H1 (cell line): ENCODE results near the gene TRHDE. TPM values are rescaled to one million over a fixed set of nuclear protein-coding genes. Genes with fewer than 3 reads are reported as not detected.
A peak's percentile ranks its signal among the peaks of the same experiment; 100 is the strongest.

Experiments
- CTCF ChIA-PET: fragments of 300-600 bp; sonication (Branson Sonifier 250); formaldehyde crosslinking; loops from one replicate; lab custom pipeline; 2021; ENCODE audit not compliant: partially characterized antibody; lab: Charles Lee
- POLR2A ChIA-PET: fragments of 300-600 bp; sonication (Branson Sonifier 250); formaldehyde crosslinking; loops from one replicate; lab custom pipeline; 2021; ENCODE audit warnings: inconsistent platforms; ENCODE audit not compliant: partially characterized antibody; lab: Charles Lee
- DNase-seq, 2 experiments: peaks; one replicate each; pipeline versions ENCODE4 v3.0.0 to v3.0.0-alpha.2; 2010 to 2022; ENCODE audit warnings: low spot score in 2 of 2, low read depth in 1 of 2, mixed read lengths in 1 of 2
- FAIRE-seq: peaks from 2 replicates; lab custom pipeline; 2011; peaks lifted over from hg19 to GRCh38; lab: Jason Lieb, UNC
- H2AFZ ChIP-seq: 2 replicates; pipeline ENCODE4 v1.8.1; 2012; ENCODE audit warnings: low read length, inconsistent platforms
- H2AK5ac ChIP-seq: 2 replicates; pipeline ENCODE4 v1.6.1; 2013; ENCODE audit warnings: low read depth, low read length
- H2BK120ac ChIP-seq: replicated peaks from 2 replicates; pipeline ENCODE3; 2013; ENCODE audit warnings: low read depth, low read length, inconsistent platforms
- H2BK12ac ChIP-seq: 2 replicates; pipeline ENCODE4 v1.6.1; 2013; ENCODE audit warnings: low read depth, low read length
- H2BK15ac ChIP-seq: 2 replicates; pipeline ENCODE4 v1.6.1; 2013; ENCODE audit warnings: low read length
- H2BK20ac ChIP-seq: 2 replicates; pipeline ENCODE4 v1.6.1; 2013; ENCODE audit warnings: low read length
- H2BK5ac ChIP-seq: 2 replicates; pipeline ENCODE4 v1.6.1; 2013; ENCODE audit warnings: low read depth, low read length
- H3K14ac ChIP-seq: 2 replicates; pipeline ENCODE4 v1.6.1; 2013; ENCODE audit warnings: inconsistent platforms; ENCODE audit not compliant: insufficient read length
- H3K18ac ChIP-seq: 2 replicates; pipeline ENCODE4 v1.6.1; 2013; ENCODE audit warnings: low read length; ENCODE audit errors: extremely low read depth
- H3K23ac ChIP-seq: 2 replicates; pipeline ENCODE4 v1.6.1; 2013; ENCODE audit warnings: inconsistent platforms; ENCODE audit not compliant: insufficient read length
- H3K23me2 ChIP-seq: 2 replicates; pipeline ENCODE4 v1.6.1; 2013; ENCODE audit warnings: low read depth, low read length
- H3K27ac ChIP-seq: 2 replicates; pipeline ENCODE4 v1.6.1; 2011; ENCODE audit warnings: low read depth, low read length, inconsistent platforms
- H3K27me3 ChIP-seq, 4 experiments: replicated peaks in 1 of 4; 1 replicate in 1 of 4; 2 replicates in 3 of 4; pipeline versions ENCODE4 v1.6.1 to v1.8.1; 2011 to 2013; ENCODE audit warnings: low read length in 3 of 4, mild to moderate bottlenecking in 3 of 4, inconsistent platforms in 2 of 4, mixed read lengths in 2 of 4, moderate library complexity in 1 of 4; ENCODE audit not compliant: control insufficient read depth in 3 of 4, insufficient read depth in 3 of 4; ENCODE audit errors: extremely low read depth in 1 of 4
- H3K36me3 ChIP-seq, 4 experiments: 2 replicates each; pipeline versions ENCODE4 v1.6.1 to v1.8.1; 2011 to 2013; ENCODE audit warnings: mild to moderate bottlenecking in 4 of 4, low read length in 3 of 4, moderate library complexity in 2 of 4, control low read depth in 1 of 4, inconsistent platforms in 1 of 4; ENCODE audit not compliant: insufficient read depth in 4 of 4, control insufficient read depth in 2 of 4
- H3K4ac ChIP-seq: replicated peaks from 2 replicates; pipeline ENCODE3; 2013; ENCODE audit warnings: low read length, low read depth, mixed read lengths, inconsistent platforms; ENCODE audit not compliant: insufficient read length
- H3K4me1 ChIP-seq, 4 experiments: replicated peaks in 1 of 4; 1 replicate in 1 of 4; 2 replicates in 3 of 4; pipeline versions ENCODE4 v1.6.1 to v1.8.1; 2011 to 2013; ENCODE audit warnings: low read length in 3 of 4, inconsistent platforms in 2 of 4, mixed read lengths in 1 of 4; ENCODE audit not compliant: insufficient read depth in 4 of 4, control insufficient read depth in 3 of 4
- H3K4me2 ChIP-seq, 2 experiments: 2 replicates each; pipeline versions ENCODE4 v1.6.1 to v1.8.1; 2011 to 2013; ENCODE audit warnings: low read depth in 2 of 2, low read length in 2 of 2, control low read depth in 1 of 2, inconsistent platforms in 1 of 2, mild to moderate bottlenecking in 1 of 2; ENCODE audit not compliant: insufficient read depth in 1 of 2
- H3K4me3 ChIP-seq, 4 experiments: fragments of 200-600, 300-600 bp in 1 of 4; sonication (generic), shearing (Covaris generic), sonication (Bioruptor Twin) in 1 of 4; 2 replicates each; pipeline versions ENCODE4 v1.5.1 to v1.8.1; 2011 to 2016; ENCODE audit warnings: low read length in 4 of 4, low read depth in 3 of 4, control low read depth in 2 of 4, inconsistent platforms in 2 of 4, mild to moderate bottlenecking in 2 of 4, mixed read lengths in 1 of 4, moderate library complexity in 1 of 4; ENCODE audit not compliant: insufficient read depth in 2 of 4; ENCODE audit errors: extremely low read depth in 1 of 4
- H3K56ac ChIP-seq: replicated peaks from 2 replicates; pipeline ENCODE3; 2013; ENCODE audit warnings: low read depth, mild to moderate bottlenecking, mixed read lengths, low read length, inconsistent platforms; ENCODE audit not compliant: insufficient read length
- H3K79me1 ChIP-seq: 2 replicates; pipeline ENCODE4 v1.6.1; 2013; ENCODE audit warnings: low read depth, low read length, control low read depth
- H3K79me2 ChIP-seq, 2 experiments: 2 replicates each; pipeline versions ENCODE4 v1.6.1 to v1.8.1; 2012 to 2013; ENCODE audit warnings: low read length in 2 of 2, mild to moderate bottlenecking in 2 of 2, inconsistent platforms in 1 of 2; ENCODE audit not compliant: insufficient read depth in 2 of 2, control insufficient read depth in 1 of 2
- H3K9ac ChIP-seq, 4 experiments: replicated peaks in 1 of 4; 1 replicate in 1 of 4; 2 replicates in 3 of 4; pipeline versions ENCODE4 v1.6.1 to v1.8.1; 2011 to 2013; ENCODE audit warnings: low read depth in 3 of 4, low read length in 3 of 4, control low read depth in 2 of 4, mild to moderate bottlenecking in 2 of 4, moderate library complexity in 2 of 4, inconsistent platforms in 1 of 4; ENCODE audit errors: extremely low read depth in 1 of 4
- H3K9me3 ChIP-seq, 2 experiments: 2 replicates each; pipeline versions ENCODE4 v1.6.1 to v1.8.1; 2012 to 2013; ENCODE audit warnings: mild to moderate bottlenecking in 2 of 2, moderate library complexity in 2 of 2, control low read depth in 1 of 2, inconsistent platforms in 1 of 2, low read depth in 1 of 2, low read length in 1 of 2, mixed read lengths in 1 of 2; ENCODE audit not compliant: insufficient read depth in 2 of 2
- H4K20me1 ChIP-seq, 2 experiments: replicated peaks in 1 of 2; 2 replicates each; pipeline versions ENCODE3 to v1.8.1; 2011 to 2013; ENCODE audit warnings: inconsistent platforms in 2 of 2, low read length in 2 of 2, mild to moderate bottlenecking in 1 of 2; ENCODE audit not compliant: insufficient read depth in 2 of 2, control insufficient read depth in 1 of 2
- H4K5ac ChIP-seq: 2 replicates; pipeline ENCODE4 v1.6.1; 2013; ENCODE audit warnings: low read length, low read depth, mixed read lengths, inconsistent platforms; ENCODE audit not compliant: insufficient read length
- H4K8ac ChIP-seq: 2 replicates; pipeline ENCODE4 v1.8.0; 2013; ENCODE audit warnings: mild to moderate bottlenecking, moderate library complexity, low read length, inconsistent platforms; ENCODE audit not compliant: insufficient read depth; ENCODE audit errors: extremely low read depth
- H4K91ac ChIP-seq: replicated peaks from 2 replicates; pipeline ENCODE3; 2013; ENCODE audit warnings: low read length, mixed read lengths, inconsistent platforms; ENCODE audit not compliant: insufficient read length
- EP300 ChIP-seq, 2 experiments: IDR thresholded peaks; 1 replicate in 1 of 2; 2 replicates in 1 of 2; pipeline ENCODE4 v1.6.1; 2011 to 2012; ENCODE audit warnings: low read depth in 2 of 2, low read length in 2 of 2, mild to moderate bottlenecking in 2 of 2, borderline replicate concordance in 1 of 2, inconsistent platforms in 1 of 2, moderate library complexity in 1 of 2
- JUN ChIP-seq: IDR thresholded peaks from 2 replicates; pipeline ENCODE4 v1.6.1; 2011; ENCODE audit warnings: low read depth, mild to moderate bottlenecking, improper control_type of control experiment, low read length
- NANOG ChIP-seq: IDR thresholded peaks from 2 replicates; pipeline ENCODE4 v1.6.1; 2011; ENCODE audit warnings: low read length, low read depth, mild to moderate bottlenecking, inconsistent platforms; ENCODE audit not compliant: insufficient read depth, poor library complexity, severe bottlenecking
- RAD21 ChIP-seq, 2 experiments: IDR thresholded peaks in 1 of 2; conservative IDR thresholded peaks in 1 of 2; 2 replicates each; pipeline ENCODE4 v1.6.1; 2011; ENCODE audit warnings: low read depth in 2 of 2, low read length in 2 of 2, improper control_type of control experiment in 1 of 2, inconsistent platforms in 1 of 2, mild to moderate bottlenecking in 1 of 2, moderate library complexity in 1 of 2
- SIN3A ChIP-seq, 2 experiments: IDR thresholded peaks in 1 of 2; conservative IDR thresholded peaks in 1 of 2; 2 replicates each; pipeline ENCODE4 v1.6.1; 2011 to 2012; ENCODE audit warnings: low read length in 2 of 2, improper control_type of control experiment in 1 of 2, low read depth in 1 of 2, mild to moderate bottlenecking in 1 of 2
- SUZ12 ChIP-seq: fragments of 200-600 bp; sonication (generic); IDR thresholded peaks from 2 replicates; pipeline ENCODE4 v1.6.1; 2012; ENCODE audit warnings: mild to moderate bottlenecking, inconsistent platforms, low read length, moderate library complexity, mixed read lengths
- TAF1 ChIP-seq: IDR thresholded peaks from 2 replicates; pipeline ENCODE4 v1.6.1; 2011; ENCODE audit warnings: mild to moderate bottlenecking, low read depth, low read length
- TAF7 ChIP-seq: optimal IDR thresholded peaks from 2 replicates; pipeline ENCODE3; 2011; ENCODE audit warnings: low read depth, mild to moderate bottlenecking, inconsistent platforms, low read length, moderate library complexity, borderline replicate concordance
- TEAD4 ChIP-seq: IDR thresholded peaks from 2 replicates; pipeline ENCODE4 v1.6.1; 2012; ENCODE audit warnings: low read depth, low read length, inconsistent platforms, mixed read lengths
- WGBS, 2 experiments: shearing (Covaris generic) in 1 of 2; methylation state at CpG; one replicate each; pipeline versions ENCODE4 v1.1.6 to v1.1.7; 2013 to 2015; ENCODE audit warnings: low lambda C conversion rate in 2 of 2, mixed read lengths in 2 of 2, inconsistent platforms in 1 of 2, low coverage in 1 of 2, missing lambda C conversion rate in 1 of 2; ENCODE audit not compliant: insufficient replicate concordance in 2 of 2, insufficient coverage in 1 of 2, insufficient read length in 1 of 2; ENCODE audit errors: extremely low coverage in 1 of 2, missing lambda C conversion rate in 1 of 2; 5-methylcytosine and 5-hydroxymethylcytosine counted together
- polyA plus RNA-seq, 7 experiments: library from polyadenylated mRNA; depleted of rRNA in 3 of 7; stranded (reverse) in 5 of 7; unstranded in 2 of 7; fragments of >200 nt in 5 of 7; fragments of 200-250 nt in 2 of 7; gene quantifications; 1 replicate in 5 of 7; 2 replicates in 1 of 7; 4 replicates in 1 of 7; pipeline versions ENCODE4 v1.2.1 to v1.2.3, GENCODE V29; 2011 to 2013; ENCODE audit warnings: missing spikeins in 2 of 7, mixed read lengths in 2 of 7
- total RNA-seq: library from RNA; stranded (reverse); fragmentation: NEBNext Ultra II Directional; extraction: Animal tissue kit (Norgen Biotek cat#: 25700); gene quantifications from 2 replicates; pipeline ENCODE4 v1.2.1, GENCODE V29; 2021
- TF ChIP-seq, protein P1 (sequence below): IDR thresholded peaks from 2 replicates; pipeline ENCODE4 v1.6.1; 2011; ENCODE audit warnings: low read length, improper control_type of control experiment

Gene TRHDE
- total and polyA plus RNA-seq, 2 of the 8 experiments (the other 6 are each of a cell fraction or from before 2014, with no cell fraction given): 1.3 to 5.0 TPM

DNA sequence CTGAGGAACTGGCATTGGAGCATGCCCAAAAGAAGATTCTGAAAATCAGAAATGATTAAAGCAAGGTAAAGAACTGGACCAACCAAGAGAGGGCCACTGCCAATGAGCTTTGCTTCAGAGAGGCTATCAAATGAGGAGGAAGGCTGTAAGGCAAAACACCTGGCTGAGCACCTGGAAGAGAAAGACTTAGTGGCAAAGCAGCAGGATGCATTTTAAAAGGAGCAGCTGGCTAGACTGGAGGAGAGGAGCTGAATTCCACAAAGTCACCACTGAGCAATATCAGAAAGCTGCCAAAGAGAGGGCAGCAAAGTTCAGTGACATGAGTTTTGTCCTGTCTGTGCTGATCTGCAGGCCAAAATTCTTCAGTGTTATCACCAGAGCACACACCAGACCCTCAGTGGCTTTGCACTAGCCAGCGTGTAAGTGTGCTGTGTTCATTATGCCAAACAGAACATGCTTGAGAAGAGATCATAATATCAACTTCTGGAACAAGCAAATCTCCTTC, 338.7 kb downstream of the TRHDE start:
- DNase-seq (no peak), FAIRE-seq (peak; percentile 78)
- Histone ChIP-seq H4K91ac (peak overlapping the region; percentile 57), H3K4me3 (no peak overlapping the region), H3K18ac (peak overlapping the region; percentile 84), H2BK12ac (peak overlapping the region; percentile 40; the same call in 1 of the 2 replicates), H2AFZ (no peak overlapping the region), H2BK15ac (no peak overlapping the region), H3K23me2 (no peaks in the 10 kb centered on the region), H2BK20ac (peak overlapping the region; percentile 72; the same call in 1 of the 2 replicates), H3K79me2 (no peaks in the 10 kb centered on the region), H3K56ac (no peak overlapping the region), H2AK5ac (no peak overlapping the region), H2BK120ac (peak overlapping the region; percentile 57), H4K8ac (no peak overlapping the region), H3K36me3 (no peaks in the 10 kb centered on the region), H3K14ac (no peak overlapping the region), H3K9me3 (no peaks in the 10 kb centered on the region), H3K4me2 (peak overlapping the region in 1 of 2 experiments; percentile 23; a peak in 1 of 4 replicates), H3K4ac (peak overlapping the region; percentile 82), H3K27ac (no peak overlapping the region), H3K4me1 (peaks cover 1 to 12% (median 11%) of the 10 kb centered on the region in 4 experiments; a peak in 6 of 7 replicates), H2BK5ac (peak overlapping the region; percentile 93; the same call in 1 of the 2 replicates), H3K9ac (0 out of 7 replicates have a peak overlapping the region, but pooled peaks of 1 of the 4 experiments have one; percentile 25), H4K5ac (no peak overlapping the region), H3K27me3 (no peaks in the 10 kb centered on the region), H4K20me1 (no peaks in the 10 kb centered on the region), H3K79me1 (no peaks in the 10 kb centered on the region), H3K23ac (no peak overlapping the region)
- POLR2A ChIA-PET: interaction anchor here (0.9 kb wide), 1 partner anchor 18 kb away, joined by 3 read pairs; no protein-coding TSS in a partner anchor
- CTCF ChIA-PET: interaction anchor here (0.6 kb wide), 1 partner anchor 505 kb away, joined by 3 read pairs; no protein-coding TSS in a partner anchor
- 75% methylated on average over 1 of the region's 1 CpG; no CpG with 5 or more reads in 1 of the 2 experiments for whole genome bisulfite sequencing, 2 experiments
- TF ChIP-seq TAF1: no peak
- no peak for TF ChIP-seq NANOG
- TF ChIP-seq RAD21 (IDR thresholded peaks at IDR 0.05 in 1 of 2, conservative IDR thresholded peaks at IDR 0.05 in 1 of 2; ENCODE audit: low read depth in 2 of 2, low read length in 2 of 2): peak in 1 of 2 experiments; percentile 1; a peak in 1 of 4 replicates
- no peak for TF ChIP-seq EP300 (IDR thresholded peaks at IDR 0.05; ENCODE audit: borderline replicate concordance in 1 of 2, low read depth in 2 of 2, low read length in 2 of 2)
- no peak for TF ChIP-seq TEAD4
- 0 out of 4 replicates have a peak, but pooled peaks of 1 of the 2 experiments have one; percentile 37 for TF ChIP-seq SIN3A (conservative IDR thresholded peaks at IDR 0.05 in 1 of 2, IDR thresholded peaks at IDR 0.05 in 1 of 2; ENCODE audit: low read depth in 1 of 2, low read length in 2 of 2)
- no peak for TF ChIP-seq SUZ12
- TF ChIP-seq TAF7: no peak
- TF ChIP-seq, protein P1, sequence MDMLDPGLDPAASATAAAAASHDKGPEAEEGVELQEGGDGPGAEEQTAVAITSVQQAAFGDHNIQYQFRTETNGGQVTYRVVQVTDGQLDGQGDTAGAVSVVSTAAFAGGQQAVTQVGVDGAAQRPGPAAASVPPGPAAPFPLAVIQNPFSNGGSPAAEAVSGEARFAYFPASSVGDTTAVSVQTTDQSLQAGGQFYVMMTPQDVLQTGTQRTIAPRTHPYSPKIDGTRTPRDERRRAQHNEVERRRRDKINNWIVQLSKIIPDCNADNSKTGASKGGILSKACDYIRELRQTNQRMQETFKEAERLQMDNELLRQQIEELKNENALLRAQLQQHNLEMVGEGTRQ: no peak
- no peak for TF ChIP-seq JUN
